HG03060 (cell line): ENCODE results near the gene AQP7.
"Not testable (repeated sequence)": the region's sequence is repeated elsewhere in the genome, so short reads cannot be mapped to it uniquely, and the experiment has no call there.

Source experiments
- ATAC-seq: cut with Tn5 transposase; IDR thresholded peaks from one replicate; pipeline ENCODE4 v1.9.1; 2021; ENCODE audit warnings: low read depth, moderate number of reproducible peaks; ENCODE audit not compliant: unreplicated experiment

The AQP7 gene

DNA sequence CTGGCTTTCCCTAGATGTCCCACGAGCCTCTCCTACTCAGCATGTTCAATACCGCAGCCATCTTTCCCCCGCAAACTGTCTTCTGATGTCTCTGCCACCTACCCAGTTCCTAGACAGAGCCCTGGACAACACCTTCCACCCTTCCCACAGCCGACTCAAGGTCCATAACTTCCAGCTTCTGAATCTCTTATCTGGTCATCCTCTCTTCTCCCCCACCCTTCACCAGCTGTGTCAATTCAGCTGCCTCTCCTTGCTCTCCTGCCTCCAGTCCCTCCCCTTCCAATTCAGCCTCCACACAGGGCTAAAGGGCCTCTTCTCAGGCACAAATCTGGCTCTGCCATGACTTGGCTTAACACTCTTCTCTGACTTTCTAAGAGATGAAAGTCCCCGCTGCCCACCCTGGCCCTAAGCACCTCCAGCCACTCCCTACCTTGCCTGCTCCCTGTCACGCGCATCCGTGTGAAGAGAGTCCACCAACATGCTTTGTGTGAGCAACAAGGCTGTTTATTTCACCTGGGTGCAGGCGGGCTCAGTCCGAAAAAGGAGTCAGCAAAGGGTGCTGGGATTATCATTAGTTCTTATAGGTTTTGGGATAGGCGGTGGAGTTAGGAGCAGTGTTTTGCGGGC lies 25.2 kb downstream of the AQP7 start:
- ATAC-seq, result no peak

DNA sequence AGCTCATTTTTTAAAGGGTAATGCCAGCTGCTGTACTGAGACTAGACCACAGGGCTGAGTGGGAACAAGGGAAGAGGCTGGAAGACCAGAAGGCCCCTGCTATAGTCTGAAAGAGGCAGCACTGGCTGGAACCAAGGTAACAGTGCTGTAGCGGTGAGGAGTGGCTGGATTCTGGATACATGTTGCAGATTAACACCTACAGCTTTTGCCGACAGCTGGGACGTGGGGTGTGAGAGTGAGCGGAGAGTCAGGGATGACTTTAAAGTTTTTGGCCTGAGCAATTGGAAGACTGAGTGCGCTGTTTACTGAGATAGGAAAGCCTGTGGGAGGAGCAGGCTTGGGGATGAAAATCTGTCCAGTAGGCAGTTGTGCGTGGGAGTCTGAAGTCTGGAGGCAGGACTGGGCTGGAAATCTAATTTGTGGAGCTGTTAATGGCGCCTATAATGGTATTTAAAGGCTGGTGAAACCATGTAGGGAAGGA lies 26.5 kb downstream of the AQP7 start:
- no peak for ATAC-seq

- no peak for ATAC-seq
These were observed 27.0 kb downstream of the AQP7 start for GRCh38 chr9:33375238-33375840.

DNA sequence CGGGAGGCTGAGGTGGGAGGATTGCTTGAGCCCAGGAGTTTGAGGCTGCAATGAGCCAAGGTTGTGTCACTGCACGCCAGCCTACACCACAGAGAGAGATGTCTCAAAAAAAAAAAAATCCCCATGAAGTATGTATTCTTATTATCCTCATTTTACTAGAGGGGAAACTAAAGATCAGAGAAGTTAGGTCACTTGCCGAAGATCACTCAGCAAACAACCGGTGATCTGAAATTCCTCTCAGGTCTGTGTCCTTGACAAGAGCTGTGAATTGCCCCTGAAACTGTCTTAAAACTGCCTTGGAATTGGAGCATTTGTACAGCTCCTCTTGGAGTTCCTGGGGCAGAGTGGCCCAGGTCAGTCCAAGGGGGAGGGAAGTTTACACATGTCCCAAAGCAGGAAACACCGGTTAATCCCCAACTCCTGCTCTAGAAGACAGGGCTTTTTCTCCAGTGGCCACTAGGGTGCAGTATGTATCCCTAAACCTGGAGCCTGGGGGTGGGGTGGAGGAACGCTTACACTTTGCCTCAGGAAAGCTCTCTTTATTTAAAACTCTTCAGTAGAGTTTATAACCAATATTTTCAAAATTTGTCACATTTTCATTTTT lies 27.6 kb downstream of the AQP7 start:
- no peak for ATAC-seq

- no peak for ATAC-seq
These were observed 28.2 kb downstream of the AQP7 start for GRCh38 chr9:33374190-33374589.

- no peak for ATAC-seq
These were observed 29.5 kb downstream of the AQP7 start for GRCh38 chr9:33372900-33373299.

GRCh38 chr9:33366979-33367480 lies 35.3 kb downstream of the AQP7 start:
- ATAC-seq, result no peak

DNA sequence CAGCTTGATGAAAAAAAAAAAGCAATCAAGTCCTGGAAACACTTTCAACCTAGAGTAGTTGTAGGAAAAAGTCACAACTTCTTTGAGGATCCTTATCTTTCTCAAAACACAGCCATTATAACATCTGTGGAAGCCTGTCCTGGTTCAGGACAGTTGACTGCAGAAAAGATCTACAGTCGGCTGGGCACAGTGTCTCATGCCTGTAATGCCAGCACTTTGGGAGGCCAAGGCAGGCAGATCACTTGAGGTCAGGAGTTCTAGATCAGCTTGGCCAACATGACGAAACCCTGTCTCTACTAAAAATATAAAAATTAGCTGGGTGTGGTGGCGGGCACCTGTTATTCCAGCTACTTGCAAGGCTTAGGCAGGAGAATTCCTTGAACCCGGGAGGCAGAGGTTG lies 37.6 kb downstream of the AQP7 start:
- not testable (repeated sequence) for ATAC-seq

DNA sequence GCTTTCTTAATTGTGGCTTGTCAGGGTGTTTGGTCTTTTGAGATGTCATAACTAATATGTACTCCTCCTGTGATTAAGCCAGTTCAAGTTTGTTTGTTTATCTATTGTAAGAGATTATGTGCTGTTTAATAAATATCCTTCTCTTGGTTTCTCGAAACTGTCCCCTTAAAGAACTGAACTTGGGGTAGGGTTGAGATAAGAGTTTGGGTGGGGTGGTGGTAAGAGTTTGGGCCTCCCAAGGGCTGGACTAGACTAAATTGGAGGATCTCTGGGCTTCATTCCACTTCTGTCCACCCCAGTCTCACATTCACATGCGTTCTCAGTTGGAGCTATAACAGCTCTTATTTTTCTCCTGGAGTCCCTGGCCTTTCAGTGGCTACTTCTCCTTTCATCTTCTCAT lies 38.2 kb downstream of the AQP7 start:
- ATAC-seq, result no peak

DNA sequence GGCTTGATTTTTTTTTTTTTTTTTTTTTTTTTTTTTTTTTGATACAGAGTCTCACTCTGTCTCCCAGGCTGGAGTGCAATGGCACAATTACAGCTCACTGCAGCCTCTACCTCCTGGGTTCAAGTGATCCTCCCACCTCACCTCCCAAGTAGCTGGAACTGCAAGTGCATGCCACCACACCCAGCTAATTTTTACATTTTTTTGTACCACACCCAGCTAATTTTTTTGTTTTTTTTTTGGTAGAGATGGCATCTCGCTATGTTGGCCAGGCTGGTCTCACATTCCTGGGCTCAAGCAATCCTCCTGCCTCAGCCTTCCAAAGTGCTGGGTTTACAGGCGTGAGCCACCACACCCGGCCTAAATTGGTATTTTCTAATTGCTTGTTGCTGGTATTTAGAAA lies 43.7 kb downstream of the AQP7 start:
- not testable (repeated sequence) for ATAC-seq

GRCh38 chr9:33355933-33356332 lies 46.4 kb downstream of the AQP7 start:
- ATAC-seq, result no peak

- ATAC-seq, result no peak
These were observed 47.6 kb downstream of the AQP7 start for GRCh38 chr9:33354651-33355211.

GRCh38 chr9:33351547-33351946 lies 50.8 kb downstream of the AQP7 start:
- no peak for ATAC-seq

GRCh38 chr9:33350310-33350709 lies 52.1 kb downstream of the AQP7 start:
- ATAC-seq, result no peak

GRCh38 chr9:33349743-33350142 lies 52.6 kb downstream of the AQP7 start:
- ATAC-seq, result no peak

DNA sequence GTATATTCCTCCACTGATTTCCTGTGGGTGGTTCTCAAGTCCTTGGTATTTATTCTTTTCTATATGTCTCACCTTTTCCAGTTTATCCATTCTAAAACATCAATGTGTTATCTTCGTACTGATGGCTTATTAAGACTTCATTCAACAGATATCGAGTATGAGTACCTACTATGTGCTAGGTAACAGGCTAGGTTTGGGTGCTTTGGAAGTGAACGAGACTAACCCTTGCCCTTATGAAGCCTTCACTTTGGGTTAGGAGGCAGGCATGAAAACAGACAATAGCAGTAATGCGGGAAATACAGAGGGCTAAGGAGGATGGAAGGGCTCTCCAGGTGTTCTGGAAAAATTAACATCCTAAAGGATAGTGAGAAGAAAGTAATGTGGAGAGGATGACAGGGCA lies 53.4 kb downstream of the AQP7 start:
- ATAC-seq, result no peak

- ATAC-seq, result no peak
These were observed 55.8 kb downstream of the AQP7 start for GRCh38 chr9:33346564-33346963.

- no peak for ATAC-seq
These were observed 58.2 kb downstream of the AQP7 start for GRCh38 chr9:33344145-33344544.

DNA sequence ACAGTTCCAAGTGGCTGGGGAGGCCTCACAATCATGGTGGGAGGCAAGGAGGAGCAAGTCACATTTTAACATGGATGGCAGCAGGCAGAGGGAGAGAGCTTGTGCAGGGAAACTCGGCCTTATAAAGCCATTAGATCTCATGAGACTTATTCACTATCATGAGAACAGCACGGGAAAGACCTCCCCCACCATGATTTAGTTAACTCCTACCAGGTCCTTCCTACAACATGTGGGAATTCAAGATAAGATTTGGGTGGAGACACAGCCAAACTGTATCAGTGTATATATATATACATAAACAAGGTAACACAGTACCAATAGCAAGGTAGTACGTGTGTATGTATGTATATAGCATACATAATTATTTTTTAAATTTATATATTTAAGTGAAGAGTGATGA lies 61.2 kb downstream of the AQP7 start:
- no peak for ATAC-seq

DNA sequence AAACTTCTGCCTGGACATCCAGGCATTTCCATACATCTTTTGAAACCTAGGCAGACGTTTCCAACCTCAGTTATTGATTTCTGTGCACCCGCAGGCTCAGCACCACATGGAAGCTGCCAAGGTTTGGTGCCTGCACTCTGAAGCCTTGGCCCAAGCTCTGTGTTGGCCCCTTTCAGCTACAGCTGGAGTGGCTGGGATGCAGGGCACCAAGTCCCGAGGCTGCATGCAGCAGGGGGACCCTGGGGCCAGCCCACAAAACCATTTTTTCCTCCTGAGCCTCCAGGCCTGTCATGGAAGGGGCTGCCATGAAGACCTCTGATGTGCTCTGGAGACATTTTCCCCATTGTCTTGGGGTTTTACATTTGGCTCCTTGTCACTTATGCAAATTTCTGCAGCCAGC lies 62.2 kb downstream of the AQP7 start:
- no peak for ATAC-seq
